Esophagus squamous epithelium (tissue), 5 donors: Measurements from ENCODE around the gene CEP85L. TPM values are rescaled to one million over a fixed set of nuclear protein-coding genes. Genes with fewer than 3 reads are reported as not detected.

Source experiments
- DNase-seq: peaks from one replicate; lab custom pipeline; 2025; lab: John Stamatoyannopoulos, UW
- H3K27ac ChIP-seq, 4 donors: fragments of 200-600 bp; sonication (generic); one replicate each; pipeline ENCODE4 v1.5.1; 2016 to 2019; ENCODE audit warnings: mild to moderate bottlenecking in 1 of 4
- H3K27me3 ChIP-seq, 4 donors: fragments of 200-600 bp; sonication (generic); 1 replicate in 3 of 4; 2 replicates in 1 of 4; pipeline versions ENCODE4 v1.5.1 to v1.6.0; 2017 to 2021; ENCODE audit warnings: antibody characterized with exemption in 1 of 4
- H3K36me3 ChIP-seq, 3 donors: fragments of 200-600 bp; sonication (generic); one replicate each; pipeline ENCODE4 v1.5.1; 2016 to 2019
- H3K4me1 ChIP-seq, 3 donors: fragments of 200-600 bp; sonication (generic); one replicate each; pipeline ENCODE4 v1.5.1; 2017 to 2019
- H3K4me3 ChIP-seq, 4 donors: fragments of 200-600 bp; sonication (generic); 1 replicate in 3 of 4; 2 replicates in 1 of 4; pipeline ENCODE4 v1.5.1; 2016 to 2019; ENCODE audit warnings: mild to moderate bottlenecking in 2 of 4, moderate library complexity in 1 of 4
- H3K9me3 ChIP-seq, 3 donors: fragments of 200-600 bp; sonication (generic); one replicate each; pipeline ENCODE4 v1.5.1; 2016 to 2019
- CTCF ChIP-seq, 6 experiments: fragments of 450-650 bp in 4 of 6; fragments of 200-600 bp in 2 of 6; sonication (generic) in 2 of 6; IDR thresholded peaks; one replicate each; pipeline ENCODE4 v1.5.1; 2016 to 2019; ENCODE audit warnings: antibody characterized with exemption in 6 of 6, mild to moderate bottlenecking in 4 of 6, moderate library complexity in 4 of 6
- POLR2A ChIP-seq, 4 donors: fragments of 450-650 bp; IDR thresholded peaks; one replicate each; pipeline ENCODE4 v1.6.1; 2017; ENCODE audit warnings: antibody characterized with exemption in 4 of 4, mild to moderate bottlenecking in 4 of 4, moderate library complexity in 3 of 4
- WGBS, 2 donors: methylation state at CpG; one replicate each; pipeline ENCODE4 v1.1.5; 2018; 5-methylcytosine and 5-hydroxymethylcytosine counted together
- intact Hi-C: fragments of 100-400 bp; cut with DNase I; formaldehyde crosslinking; loops from one replicate; pipeline ENCODE4 v1.15.0; 2022
- total RNA-seq, 4 donors: library from RNA; depleted of rRNA; stranded (reverse); fragments of >200 nt; gene quantifications; one replicate each; pipeline ENCODE4 v1.1.0, GENCODE V29; 2016
- donor health status: DM: yes; HTN: yes; CAD: no.

Gene CEP85L
- total RNA-seq, 4 donors from 2014 or later = 1.3 to 9.2 (median 5.3) TPM

GRCh38 chr6:118488631-118489030, 162.8 kb downstream of the CEP85L start:
- Histone ChIP-seq H3K27me3 (no peaks in the 10 kb centered on the region), H3K9me3 (peaks cover 0 to 31% (median 12%) of the 10 kb centered on the region in 3 donors), H3K27ac (no peak overlapping the region), H3K4me3 (no peak overlapping the region), H3K4me1 (no peaks in the 10 kb centered on the region), H3K36me3 (peaks cover 0 to 52% (median 0%) of the 10 kb centered on the region in 3 donors)
- intact Hi-C loops = no loop called here
- no peak for DNase-seq
- TF ChIP-seq POLR2A (IDR thresholded peaks at IDR 0.05) (no peak), CTCF (IDR thresholded peaks at IDR 0.05) (no peak)

- intact Hi-C loops = no loop called here
- no peaks in the 10 kb centered on the region for H3K4me1 ChIP-seq
Observed at GRCh38 chr6:118485601-118486550, 165.5 kb downstream of the CEP85L start.

GRCh38 chr6:118476551-118476950, 174.8 kb downstream of the CEP85L start:
- no peaks in the 10 kb centered on the region for H3K4me1 ChIP-seq
- H3K27ac ChIP-seq = no peak overlapping the region
- TF ChIP-seq POLR2A (IDR thresholded peaks at IDR 0.05) (no peak), CTCF (IDR thresholded peaks at IDR 0.05) (no peak)
- H3K36me3 ChIP-seq = no peaks in the 10 kb centered on the region
- no peak overlapping the region for H3K4me3 ChIP-seq
- no peaks in the 10 kb centered on the region for H3K27me3 ChIP-seq
- no peak for DNase-seq
- no peaks in the 10 kb centered on the region for H3K9me3 ChIP-seq
- intact Hi-C loops = no loop called here
- WGBS, 2 donors = 66 to 72% methylated on average over 3 of the region's 3 CpGs

More at GRCh38 chr6:118485601-118486550, 165.5 kb downstream of the CEP85L start:
- DNase-seq = no peak
- WGBS, 2 donors = 75 to 89% methylated on average over 2 of the region's 2 CpGs
- Histone ChIP-seq H3K4me3 (no peak overlapping the region), H3K36me3 (peaks cover 0 to 43% (median 0%) of the 10 kb centered on the region in 3 donors), H3K27ac (no peak overlapping the region), H3K9me3 (peaks cover 0 to 31% (median 12%) of the 10 kb centered on the region in 3 donors), H3K27me3 (no peaks in the 10 kb centered on the region)
- no peak for TF ChIP-seq POLR2A (IDR thresholded peaks at IDR 0.05)
- TF ChIP-seq CTCF (IDR thresholded peaks at IDR 0.05) = no peak

GRCh38 chr6:118473266-118473665, 178.1 kb downstream of the CEP85L start:
- Histone ChIP-seq H3K4me1 (no peaks in the 10 kb centered on the region), H3K27ac (no peak overlapping the region), H3K27me3 (no peaks in the 10 kb centered on the region), H3K9me3 (no peaks in the 10 kb centered on the region), H3K4me3 (no peak overlapping the region), H3K36me3 (peaks cover 0 to 9% (median 0%) of the 10 kb centered on the region in 3 donors)
- intact Hi-C loops = no loop called here
- no peak for TF ChIP-seq CTCF (IDR thresholded peaks at IDR 0.05)
- TF ChIP-seq POLR2A (IDR thresholded peaks at IDR 0.05) = no peak
- no peak for DNase-seq

- TF ChIP-seq CTCF (IDR thresholded peaks at IDR 0.05) (no peak), POLR2A (IDR thresholded peaks at IDR 0.05) (no peak)
- H3K9me3 ChIP-seq = no peaks in the 10 kb centered on the region
- intact Hi-C loops = no loop called here
- no peaks in the 10 kb centered on the region for H3K4me1 ChIP-seq
- DNase-seq = no peak
- 84 to 91% methylated on average over 4 of the region's 4 CpGs for WGBS, 2 donors
- H3K27ac ChIP-seq = no peak overlapping the region
- H3K36me3 ChIP-seq = peaks cover 0 to 39% (median 0%) of the 10 kb centered on the region in 3 donors
- no peak overlapping the region for H3K4me3 ChIP-seq
- H3K27me3 ChIP-seq = no peaks in the 10 kb centered on the region
Observed at GRCh38 chr6:118469468-118469867, 181.9 kb downstream of the CEP85L start.
